ENCODE measurements around the gene SCLY. TPM values are rescaled to one million over a fixed set of nuclear protein-coding genes. Genes with fewer than 3 reads are reported as not detected.

SCLY gene
- total and polyA plus RNA-seq, 2 of the 8 experiments (the other 6 are each of a cell fraction or from before 2014, with no cell fraction given) = 79.0 to 79.5 TPM

GRCh38 chr2:238080518-238080917 is 19.7 kb downstream of the SCLY start (continued):
- no peak for TF ChIP-seq POLR2A (IDR thresholded peaks at IDR 0.05; ENCODE audit: control extremely low read depth in 1 of 2, low read depth in 2 of 2, low read length in 2 of 2)
